Activated B cell treated with CpG ODN at 0.5 μM for 24 hours (primary cell): Measurements from ENCODE around the gene CSNK1G2. TPM values are rescaled to one million over a fixed set of nuclear protein-coding genes. Genes with fewer than 3 reads are reported as not detected.

ENCODE experiments used
- ATAC-seq: fragments of 200-7000 bp; cut with Tn5 transposase; one replicate; pipeline ENCODE4 v1.10.0; 2021; ENCODE audit warnings: low read depth, mild to moderate bottlenecking, moderate library complexity
- CTCF ChIA-PET: fragments of 350-600 bp; sonication (Branson Sonifier 250); formaldehyde crosslinking; loops from one replicate; lab custom pipeline; 2021; ENCODE audit warnings: antibody characterized with exemption; lab: Charles Lee
- POLR2A ChIA-PET: fragments of 350-600 bp; sonication (Branson Sonifier 250); formaldehyde crosslinking; loops from one replicate; lab custom pipeline; 2021; ENCODE audit warnings: antibody characterized with exemption; lab: Charles Lee
- DNase-seq: peaks from one replicate; pipeline ENCODE4 v3.0.0; 2022
- H3K27ac Mint-ChIP-seq: one replicate; pipeline ENCODE4 v1.8.0; 2020; ENCODE audit warnings: mixed read lengths
- H3K27me3 Mint-ChIP-seq: one replicate; pipeline ENCODE4 v1.8.0; 2021; ENCODE audit warnings: mixed read lengths
- H3K36me3 Mint-ChIP-seq: one replicate; pipeline ENCODE4 v1.8.0; 2021; ENCODE audit warnings: low read depth, mixed read lengths
- H3K4me1 Mint-ChIP-seq: one replicate; pipeline ENCODE4 v1.8.0; 2021; ENCODE audit warnings: mixed read lengths
- H3K4me3 Mint-ChIP-seq: one replicate; pipeline ENCODE4 v1.8.0; 2020; ENCODE audit warnings: mild to moderate bottlenecking, mixed read lengths
- H3K9me3 Mint-ChIP-seq: one replicate; pipeline ENCODE4 v1.8.0; 2020; ENCODE audit warnings: mixed read lengths
- CTCF ChIP-seq: fragments of 200-600 bp; IDR thresholded peaks from one replicate; pipeline ENCODE4 v1.8.0; 2022; ENCODE audit warnings: antibody characterized with exemption, mild to moderate bottlenecking
- intact Hi-C: fragments of 100-400 bp; cut with micrococcal nuclease; formaldehyde crosslinking; loops from one replicate; pipeline ENCODE4 v1.15.1; 2024
- total RNA-seq: library from RNA; stranded (reverse); gene quantifications from 2 replicates; pipeline ENCODE4 v1.2.3, GENCODE V29; 2022

The CSNK1G2 gene
- total RNA-seq, 1 donor from 2014 or later, result 89.1 TPM

GRCh38 chr19:1999856-2000515 lies 59.0 kb downstream of the CSNK1G2 start:
- H3K9me3 Mint-ChIP-seq, result no peaks in the 10 kb centered on the region
- DNase-seq, result no peak
- no peak overlapping the region for H3K27ac Mint-ChIP-seq
- intact Hi-C loops, result no loop called here
- ChIA-PET CTCF (no interaction called here), POLR2A (no interaction called here)
- TF ChIP-seq CTCF, result no peak
- no peak for ATAC-seq
- H3K27me3 Mint-ChIP-seq, result no peaks in the 10 kb centered on the region
- no peak overlapping the region for H3K4me3 Mint-ChIP-seq
- H3K4me1 Mint-ChIP-seq, result peaks cover 5% of the 10 kb centered on the region
- peaks cover 45% of the 10 kb centered on the region for H3K36me3 Mint-ChIP-seq

GRCh38 chr19:2003874-2004273 lies 62.9 kb downstream of the CSNK1G2 start:
- ChIA-PET POLR2A (interaction anchor here (0.7 kb wide), 2 partner anchors 31 to 110 kb away, joined by 3 to 5 read pairs; no protein-coding TSS in a partner anchor), CTCF (no interaction called here)
- Mint-ChIP-seq H3K9me3 (no peaks in the 10 kb centered on the region), H3K36me3 (peaks cover 25% of the 10 kb centered on the region), H3K4me1 (peaks cover 15% of the 10 kb centered on the region), H3K27me3 (no peaks in the 10 kb centered on the region), H3K4me3 (no peak overlapping the region), H3K27ac (no peak overlapping the region)
- intact Hi-C loops, result no loop called here
- no peak for DNase-seq
- TF ChIP-seq CTCF, result no peak
- no peak for ATAC-seq

GRCh38 chr19:2010135-2010668 lies 69.2 kb downstream of the CSNK1G2 start:
- Mint-ChIP-seq H3K36me3 (peaks cover 15% of the 10 kb centered on the region), H3K9me3 (no peaks in the 10 kb centered on the region), H3K27me3 (no peaks in the 10 kb centered on the region), H3K4me3 (no peak overlapping the region), H3K27ac (no peak overlapping the region), H3K4me1 (peaks cover 30% of the 10 kb centered on the region)
- POLR2A ChIA-PET, result no interaction called here
- TF ChIP-seq CTCF, result no peak
- DNase-seq (no peak), ATAC-seq (no peak)
- intact Hi-C loops, result no loop called here
- CTCF ChIA-PET, result interaction anchor here (0.7 kb wide), 1 partner anchor 56 kb away, joined by 3 read pairs; no protein-coding TSS in a partner anchor

GRCh38 chr19:2011169-2011568 lies 70.2 kb downstream of the CSNK1G2 start:
- H3K27me3 Mint-ChIP-seq, result no peaks in the 10 kb centered on the region
- no peak for ATAC-seq
- H3K27ac Mint-ChIP-seq, result no peak overlapping the region
- no peak overlapping the region for H3K4me3 Mint-ChIP-seq
- H3K4me1 Mint-ChIP-seq, result peaks cover 30% of the 10 kb centered on the region
- H3K36me3 Mint-ChIP-seq, result peaks cover 15% of the 10 kb centered on the region
- no peaks in the 10 kb centered on the region for H3K9me3 Mint-ChIP-seq
- DNase-seq, result no peak
- TF ChIP-seq CTCF, result no peak
- POLR2A ChIA-PET, result interaction anchor here (0.7 kb wide), 1 partner anchor 227 kb away, joined by 3 read pairs; no protein-coding TSS in a partner anchor
- intact Hi-C loops, result no loop called here
- CTCF ChIA-PET, result no interaction called here

- peak overlapping the region; percentile 35 for H3K27ac Mint-ChIP-seq
- ATAC-seq (no peak), DNase-seq (no peak)
- ChIA-PET POLR2A (interaction anchor here (0.6 to 1.0 kb wide), 2 partner anchors 87 to 116 kb away, joined by 3 read pairs; no protein-coding TSS in a partner anchor), CTCF (no interaction called here)
- intact Hi-C loops, result no loop called here
- H3K4me1 Mint-ChIP-seq, result peaks cover 28% of the 10 kb centered on the region
- H3K36me3 Mint-ChIP-seq, result peaks cover 15% of the 10 kb centered on the region
- no peaks in the 10 kb centered on the region for H3K27me3 Mint-ChIP-seq
- no peak for TF ChIP-seq CTCF
- no peak overlapping the region for H3K4me3 Mint-ChIP-seq
- no peaks in the 10 kb centered on the region for H3K9me3 Mint-ChIP-seq
These were observed 72.1 kb downstream of the CSNK1G2 start for GRCh38 chr19:2012941-2013682.
